ENCODE measurements around the gene USP32.
"Not testable (repeated sequence)": the region's sequence is repeated elsewhere in the genome, so short reads cannot be mapped to it uniquely, and the experiment has no call there.

USP32 gene

GRCh38 chr17:60330731-60331130 is 61.2 kb downstream of the USP32 start:
- no peak for DNase-seq (ENCODE audit: low read depth)

DNA sequence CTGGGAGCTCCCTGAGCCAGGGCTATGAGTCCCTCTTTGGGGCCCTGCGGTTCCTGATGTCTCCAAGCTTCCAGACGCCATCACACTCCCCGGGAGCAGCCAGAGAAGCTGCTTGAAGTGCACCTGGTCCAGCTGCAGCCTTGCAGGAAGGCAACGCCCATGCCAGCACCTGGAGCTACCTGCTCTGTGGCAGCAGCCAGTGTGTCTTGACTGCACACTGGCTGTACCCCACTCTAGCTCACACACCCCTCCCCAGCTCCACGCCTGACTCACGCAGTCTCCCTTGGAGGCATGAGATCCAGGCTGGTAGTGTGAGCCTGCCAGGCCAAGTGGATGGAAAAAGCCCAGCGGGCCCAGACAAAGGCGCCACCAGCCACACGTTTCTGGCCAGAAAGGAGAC is 63.3 kb downstream of the USP32 start:
- no peak for DNase-seq (ENCODE audit: low read depth)

- DNase-seq (ENCODE audit: low read depth): no peak
Observed at GRCh38 chr17:60327901-60328273, 64.0 kb downstream of the USP32 start.

DNA sequence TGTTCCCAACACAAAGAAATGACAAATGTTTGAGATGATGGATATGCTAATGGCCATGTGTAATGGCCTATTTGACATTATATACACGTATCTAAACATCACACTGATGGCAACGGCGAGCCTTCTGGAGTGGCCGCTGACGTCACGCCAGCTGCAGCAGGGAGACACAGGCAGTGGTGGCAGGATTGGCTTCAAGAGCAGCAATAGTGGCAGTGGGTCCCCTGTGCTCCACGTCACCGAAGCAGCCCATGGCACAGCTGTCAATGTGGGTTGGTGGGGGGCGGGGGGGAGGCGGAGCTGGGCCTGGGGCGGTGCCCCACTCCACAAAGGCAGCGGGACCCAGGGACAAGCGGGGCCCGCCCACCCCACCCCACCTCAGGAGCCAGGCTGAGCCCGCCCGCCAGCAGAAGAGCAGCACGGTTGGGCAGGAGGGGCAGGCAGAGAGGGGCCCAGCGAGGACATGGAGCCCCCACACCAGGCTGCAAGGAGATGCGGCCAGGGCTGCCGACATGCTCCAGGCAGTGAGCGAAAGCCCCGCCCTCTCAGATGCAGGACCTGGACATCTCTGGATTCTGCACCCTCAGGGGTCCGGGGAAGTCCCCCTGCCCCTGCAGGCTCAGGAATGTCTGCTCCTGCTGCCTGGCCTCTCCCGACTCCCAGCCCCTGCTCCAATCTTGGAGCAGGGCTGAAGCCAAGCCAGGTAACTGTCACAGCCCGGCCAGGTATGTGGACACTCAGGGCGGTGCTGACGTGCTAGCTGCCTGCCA is 64.6 kb downstream of the USP32 start:
- DNase-seq (ENCODE audit: low read depth): no peak

GRCh38 chr17:60326702-60327101 is 65.2 kb downstream of the USP32 start:
- no peak for DNase-seq (ENCODE audit: low read depth)

DNA sequence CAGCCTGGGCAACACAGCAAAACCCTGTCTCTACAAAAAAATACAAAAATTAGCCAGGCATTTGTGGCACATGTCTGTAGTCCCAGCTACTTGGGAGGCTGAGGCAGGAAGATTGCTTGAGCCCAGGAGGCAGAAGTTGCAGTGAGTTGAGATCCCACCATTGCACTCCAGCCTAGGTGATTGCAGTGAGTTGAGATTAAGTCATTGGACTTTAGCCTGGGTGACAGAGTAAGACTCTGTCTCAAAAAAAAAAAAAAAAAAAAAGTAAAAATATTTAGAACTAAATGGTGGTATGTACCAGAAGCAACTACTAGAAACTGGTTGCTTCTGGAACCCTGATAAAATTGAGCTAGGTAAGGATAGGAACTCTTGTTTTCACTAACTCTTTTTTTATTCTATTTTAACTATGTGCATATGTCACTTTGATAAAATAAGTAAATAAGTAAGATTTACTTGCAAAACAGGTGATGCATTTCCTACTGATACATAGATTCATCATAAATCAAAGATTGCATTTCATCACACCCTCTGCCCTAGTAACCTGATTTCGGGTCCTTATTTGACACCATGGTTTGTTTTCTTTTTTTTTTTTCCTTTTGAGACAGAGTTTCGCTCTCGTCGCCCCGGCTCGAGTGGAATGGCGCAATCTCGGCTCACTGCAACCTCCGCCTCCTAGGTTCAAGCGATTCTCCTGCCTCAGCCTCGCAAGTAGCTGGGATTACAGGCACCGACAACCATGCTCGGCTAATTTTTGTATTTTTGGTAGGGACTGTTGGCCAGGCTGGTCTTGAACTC is 66.0 kb downstream of the USP32 start:
- DNase-seq (ENCODE audit: low read depth): no peak

GRCh38 chr17:60323754-60324153 is 68.2 kb downstream of the USP32 start:
- no peak for DNase-seq (ENCODE audit: low read depth)

DNA sequence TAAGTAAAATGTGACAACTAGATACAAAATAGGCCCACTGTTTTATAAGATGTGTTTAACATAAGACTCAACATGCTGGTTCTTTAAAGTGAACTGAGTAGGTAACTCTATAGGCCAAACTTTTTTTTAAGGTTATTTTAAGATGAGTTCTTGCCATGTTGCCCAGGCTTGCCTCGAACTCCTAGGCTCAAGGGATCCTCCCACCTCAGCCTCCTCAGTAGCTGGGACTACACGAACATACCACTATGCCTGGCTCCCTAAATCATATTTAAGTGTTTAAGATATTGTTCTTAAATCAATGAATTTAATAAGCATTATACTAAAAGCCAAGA is 69.9 kb downstream of the USP32 start:
- DNase-seq (ENCODE audit: low read depth): no peak

DNA sequence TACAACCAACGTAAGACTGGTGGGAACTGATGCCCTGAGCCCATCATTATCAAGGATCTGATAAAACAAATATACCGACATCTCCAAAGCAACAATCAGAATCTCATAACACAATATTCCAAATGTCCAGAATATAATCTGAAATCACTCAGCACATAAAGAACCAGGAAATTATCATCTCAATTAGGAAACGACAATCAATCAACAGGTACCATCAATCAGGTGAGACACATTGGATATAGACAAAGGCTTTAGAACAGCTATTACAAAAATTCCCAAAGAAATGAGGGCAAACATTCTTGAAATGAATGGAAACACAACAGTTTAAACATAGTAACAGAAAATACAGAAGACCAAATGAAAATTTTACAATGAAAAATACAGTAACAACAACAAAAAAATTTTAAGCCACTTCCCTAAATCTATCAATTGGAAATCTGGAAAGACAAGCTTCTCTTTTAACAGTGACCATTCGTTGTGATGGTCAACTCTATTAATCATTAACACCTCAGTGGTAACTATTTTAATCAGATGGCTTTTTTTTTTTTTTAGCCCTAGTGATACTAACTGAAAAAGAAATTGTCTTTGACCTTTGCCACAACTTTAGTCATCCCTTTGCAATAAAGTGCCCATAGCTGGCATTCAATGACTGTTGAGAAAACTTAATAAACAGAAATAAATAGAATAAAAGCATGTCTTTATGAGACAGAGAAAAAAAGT is 70.4 kb downstream of the USP32 start:
- DNase-seq (ENCODE audit: low read depth): no peak

- DNase-seq (ENCODE audit: low read depth): no peak
Observed at GRCh38 chr17:60318830-60319229, 73.1 kb downstream of the USP32 start.

DNA sequence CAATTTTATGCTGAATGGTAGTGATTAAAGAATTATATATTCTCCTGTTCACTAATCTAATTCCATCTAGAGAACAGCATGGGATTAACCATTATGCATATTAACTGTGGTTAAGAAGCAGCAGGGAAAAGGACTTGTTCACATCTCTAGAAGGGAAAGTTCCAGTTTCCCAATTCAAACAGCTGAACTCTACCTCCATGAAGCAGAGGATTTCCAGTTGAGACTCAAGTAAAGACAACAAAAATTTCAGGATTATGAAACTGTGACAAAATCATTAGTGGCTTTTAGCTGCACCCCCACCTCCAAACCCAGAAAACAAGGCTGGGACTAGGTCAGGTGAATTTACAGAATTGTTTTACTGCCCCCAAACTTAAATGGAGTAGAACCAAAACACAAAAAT is 73.6 kb downstream of the USP32 start:
- DNase-seq (ENCODE audit: low read depth): no peak

DNA sequence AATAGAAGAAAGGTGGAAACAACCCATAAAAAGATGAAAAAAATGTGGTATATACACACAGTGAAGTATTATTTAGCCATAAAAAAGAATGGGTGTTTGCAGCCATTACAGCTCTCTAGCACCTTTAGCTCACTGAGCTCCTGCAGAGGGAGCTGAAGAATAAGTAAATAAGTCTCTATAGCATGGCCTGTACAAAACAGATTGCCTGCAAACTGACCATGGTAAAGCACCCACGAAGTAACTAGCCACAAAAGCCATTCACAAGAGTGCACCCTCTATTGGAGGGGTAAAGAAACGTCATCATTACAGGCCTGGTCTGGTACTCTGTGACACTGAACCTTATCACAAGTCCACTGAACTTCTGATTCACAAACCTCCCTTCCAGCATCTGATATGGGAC is 76.3 kb downstream of the USP32 start:
- DNase-seq (ENCODE audit: low read depth): no peak

DNA sequence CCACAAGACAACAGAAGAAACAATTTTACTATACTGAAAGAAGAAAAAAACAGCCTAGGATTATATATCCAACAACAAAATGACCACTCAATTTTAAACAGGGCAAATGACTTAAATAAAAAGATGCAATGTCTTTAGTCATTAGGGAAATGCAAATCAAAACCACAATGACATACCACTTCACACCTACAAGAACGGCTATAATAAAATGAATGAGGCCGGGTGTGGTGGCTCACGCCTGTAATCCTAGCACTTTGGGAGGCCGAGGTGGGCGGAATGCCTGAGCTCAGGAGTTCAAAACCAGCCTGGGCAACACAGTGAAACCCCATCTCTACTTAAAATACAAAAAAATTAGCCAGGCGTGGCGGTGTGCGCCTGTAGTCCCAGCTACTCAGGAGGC is 77.0 kb downstream of the USP32 start:
- DNase-seq (ENCODE audit: low read depth): not testable (repeated sequence)

DNA sequence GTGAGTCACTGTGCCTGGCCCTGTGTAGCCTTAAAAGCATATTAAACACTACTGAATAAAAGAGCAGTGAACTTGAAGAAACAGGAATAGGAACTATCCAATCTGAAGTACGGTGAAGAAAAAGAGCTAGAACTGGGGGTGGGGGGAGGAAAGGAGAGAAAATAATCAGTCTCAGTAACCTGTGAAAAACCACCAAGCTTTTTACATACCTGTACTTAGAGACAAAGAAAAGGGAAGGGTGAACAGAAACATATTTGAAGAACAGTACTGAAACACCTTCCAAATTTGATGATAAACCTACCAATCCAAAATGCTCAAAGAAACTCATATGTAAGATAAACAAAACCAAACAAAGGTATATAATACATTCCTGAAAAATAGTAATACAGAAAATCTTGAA is 77.5 kb downstream of the USP32 start:
- no peak for DNase-seq (ENCODE audit: low read depth)

- no peak for DNase-seq (ENCODE audit: low read depth)
Observed at GRCh38 chr17:60311936-60312335, 80.0 kb downstream of the USP32 start.

DNA sequence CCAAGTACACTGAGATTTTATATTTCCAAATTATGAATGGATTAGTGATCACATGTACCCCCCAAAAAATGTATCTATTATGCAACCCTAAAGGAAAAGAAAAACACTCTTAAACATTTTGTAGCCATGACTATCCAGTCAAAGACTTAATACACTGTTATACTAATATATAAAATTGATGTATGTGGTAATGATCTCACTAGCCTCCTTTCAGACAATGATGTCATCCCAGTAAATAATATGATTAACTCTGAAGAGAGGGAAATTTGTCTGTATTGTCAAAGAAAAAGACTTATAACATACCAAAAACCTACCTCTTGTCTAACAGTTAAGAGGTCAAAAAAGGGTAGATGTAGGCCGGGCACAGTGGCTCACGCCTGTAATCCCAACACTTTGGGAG is 80.7 kb downstream of the USP32 start:
- DNase-seq (ENCODE audit: low read depth): no peak

GRCh38 chr17:60305141-60305540 is 86.8 kb downstream of the USP32 start:
- no peak for DNase-seq (ENCODE audit: low read depth)

DNA sequence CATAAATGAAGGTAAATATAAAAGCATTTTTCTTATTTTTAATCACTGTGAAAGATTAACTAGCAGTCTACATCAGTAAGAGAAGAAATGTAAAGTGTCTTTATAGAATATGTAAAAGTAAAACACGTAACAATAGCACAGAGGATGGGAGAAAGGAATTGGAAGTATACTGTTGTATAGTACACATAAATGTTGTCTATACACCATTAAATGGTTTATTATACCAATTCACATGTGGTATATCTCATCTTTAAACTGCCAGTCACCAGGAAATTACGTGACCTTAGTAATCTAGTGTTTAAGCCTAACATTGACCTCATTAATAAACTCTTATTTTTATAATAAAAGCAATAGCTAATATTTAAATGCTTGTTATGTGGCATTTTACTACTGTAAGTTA is 87.4 kb downstream of the USP32 start:
- DNase-seq (ENCODE audit: low read depth): no peak

GRCh38 chr17:60303406-60304099 is 88.4 kb downstream of the USP32 start:
- no peak for DNase-seq (ENCODE audit: low read depth)

DNA sequence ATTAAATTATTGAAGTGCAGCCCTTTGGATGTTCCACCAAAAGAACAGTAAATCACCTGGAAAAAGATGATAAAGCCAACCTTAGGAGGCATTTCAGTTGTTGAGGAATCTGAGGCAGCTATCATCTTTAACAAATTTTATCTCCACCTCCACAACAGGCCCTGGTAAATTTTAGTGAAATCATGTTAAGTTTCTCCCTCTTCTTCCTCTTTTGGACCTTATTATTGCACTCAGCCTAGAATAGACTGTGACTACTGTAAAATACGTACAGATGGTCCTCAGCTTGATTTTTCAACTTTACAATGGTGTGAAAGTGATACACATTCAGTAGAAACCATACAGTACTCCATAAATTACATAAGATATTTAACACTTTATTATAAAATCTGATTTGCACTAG is 90.3 kb downstream of the USP32 start:
- DNase-seq (ENCODE audit: low read depth): no peak

DNA sequence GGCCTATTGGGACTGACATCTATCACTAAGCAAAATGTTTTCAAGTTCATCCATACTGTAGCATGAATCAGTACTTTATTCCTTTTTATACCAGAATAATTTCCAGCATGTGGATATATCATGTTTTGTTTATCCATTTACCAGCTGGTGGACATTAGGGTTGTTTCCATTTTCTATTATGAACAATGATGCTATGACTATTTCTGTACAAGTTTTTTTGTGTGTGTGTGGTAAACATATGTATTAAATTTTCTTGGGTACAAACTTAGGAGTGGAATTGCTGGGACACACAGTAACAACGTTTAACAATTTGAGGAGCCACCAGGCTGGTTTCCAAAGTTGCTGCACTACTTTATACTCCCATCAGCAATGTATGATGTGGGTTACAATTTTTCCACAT is 91.0 kb downstream of the USP32 start:
- DNase-seq (ENCODE audit: low read depth): no peak

GRCh38 chr17:60300011-60300410 is 91.9 kb downstream of the USP32 start:
- DNase-seq (ENCODE audit: low read depth): no peak

Measured in HS-5 (cell line).